ENCODE results near the gene FOXA3. TPM values are rescaled to one million over a fixed set of nuclear protein-coding genes. Genes with fewer than 3 reads are reported as not detected.

Gene FOXA3
- total and polyA plus RNA-seq, 10 of the 15 experiments (the other 5 are each of a cell fraction or from before 2014, with no cell fraction given), result 0.04 to 0.83 (median 0.11) TPM; not detected in 5

- no peak overlapping the region for H3K27ac ChIP-seq (ENCODE audit: control insufficient read depth, insufficient read depth)
- no peaks in the 10 kb centered on the region for H4K20me1 ChIP-seq (ENCODE audit: control insufficient read depth, insufficient read depth)
- peaks cover 0 to 6% of the 10 kb centered on the region in 2 experiments; a peak in 2 of 4 replicates for H3K27me3 ChIP-seq (replicated peaks in 1 of 2; ENCODE audit: control insufficient read depth in 2 of 2, insufficient read depth in 2 of 2, low read length in 1 of 2)
- RAD21 ChIA-PET (ENCODE audit: unreplicated experiment), result interaction anchor here (0.6 to 5.2 kb wide), 14 partner anchors 9 to 165 kb away, joined by 3 to 159 read pairs (median 5); partner anchors contain the start of genes CCDC61, DMWD, FBXO46 and IRF2BP1
- H3K4me3 ChIP-seq, result peak overlapping the region; percentile 69
- ATAC-seq, result no peak
- FAIRE-seq, result no peak
- intact Hi-C loops (cut with micrococcal nuclease; ENCODE audit: unreplicated experiment), result loop anchor here (1.0 kb wide), 2 partner anchors 19 to 23 kb away; partner anchors contain the start of gene IRF2BP1
- H3K9ac ChIP-seq (ENCODE audit: control insufficient read depth, insufficient read depth, low read length), result peak overlapping the region; percentile 20; the same call in 1 of the 2 replicates
- WGBS (ENCODE audit: insufficient coverage, insufficient replicate concordance, low lambda C conversion rate, missing lambda C conversion rate), result 8% methylated on average over 22 of the region's 22 CpGs
- peak overlapping the region; percentile 98 for H3K4me2 ChIP-seq (ENCODE audit: control insufficient read depth, insufficient read depth)
- H3K79me2 ChIP-seq (ENCODE audit: control insufficient read depth, insufficient read depth, low read length), result peaks cover 27% of the 10 kb centered on the region
- in situ Hi-C loops (cut with MboI), result no loop called here
- SMC1A ChIA-PET (ENCODE audit: uncharacterized antibody, unreplicated experiment), result interaction anchor here (0.8 to 10.0 kb wide), 9 partner anchors 13 to 94 kb away, joined by 3 to 98 read pairs (median 5); partner anchors contain the start of genes IRF2BP1, MYPOP and SIX5
- no peaks in the 10 kb centered on the region for H3K9me3 ChIP-seq (replicated peaks; ENCODE audit: control insufficient read depth, insufficient read depth, low read length)
- H3K4me1 ChIP-seq (ENCODE audit: control insufficient read depth, insufficient read depth, low read length), result peaks cover 5% of the 10 kb centered on the region
- peak overlapping the region; percentile 97 for H2AFZ ChIP-seq (ENCODE audit: control insufficient read depth, low read depth, low read length)
- H3K36me3 ChIP-seq (ENCODE audit: control insufficient read depth in 2 of 2, insufficient read depth in 2 of 2, low read length in 1 of 2), result peaks cover 0 to 4% of the 10 kb centered on the region in 2 experiments; a peak in 1 of 4 replicates
- POLR2A ChIA-PET, result interaction anchor here (0.6 to 8.2 kb wide), 18 partner anchors 8 to 235 kb away, joined by 3 to 178 read pairs (median 4); partner anchors contain the start of genes CCDC61, IRF2BP1, MYPOP and SIX5
- CTCF ChIA-PET, result interaction anchor here (0.9 to 9.2 kb wide), 16 partner anchors 11 to 165 kb away, joined by 3 to 194 read pairs (median 4); partner anchors contain the start of genes IRF2BP1, MYPOP and SIX5
- BruUV-seq (replicated peaks), result no TSS peak
- DNase-seq (ENCODE audit: low read depth, low spot score), result no peak
- TF ChIP-seq E4F1 (IDR thresholded peaks at IDR 0.05; ENCODE audit: borderline replicate concordance, partially characterized antibody) (no peak), MTA2 (IDR thresholded peaks at IDR 0.05; ENCODE audit: low read depth) (no peak), WRNIP1 (IDR thresholded peaks at IDR 0.05; ENCODE audit: borderline replicate concordance, low read depth, low read length) (no peak), TCF12 (IDR thresholded peaks at IDR 0.05; ENCODE audit: low read depth, low read length) (no peak), EED (IDR thresholded peaks at IDR 0.05; ENCODE audit: low read depth) (no peak), GABPA (IDR thresholded peaks at IDR 0.05; ENCODE audit: low read depth) (no peak), CBX3 (IDR thresholded peaks at IDR 0.05; ENCODE audit: borderline replicate concordance, low read depth) (no peak), HDAC2 (IDR thresholded peaks at IDR 0.05) (no peak), KLF5 (IDR thresholded peaks at IDR 0.05; ENCODE audit: partially characterized antibody) (peak; percentile 29), TARDBP (IDR thresholded peaks at IDR 0.05; ENCODE audit: borderline replicate concordance) (peak; percentile 82; the same call in 1 of the 2 replicates), YBX1 (IDR thresholded peaks at IDR 0.05) (no peak), EP300 (IDR thresholded peaks at IDR 0.05; ENCODE audit: borderline replicate concordance in 1 of 2, control insufficient read depth in 1 of 2, low read depth in 2 of 2, low read length in 2 of 2) (no peak), RFX5 (IDR thresholded peaks at IDR 0.05; ENCODE audit: low read depth, low read length) (no peak), MEF2B (IDR thresholded peaks at IDR 0.05; ENCODE audit: partially characterized antibody, poor library complexity, severe bottlenecking) (no peak), NFXL1 (IDR thresholded peaks at IDR 0.05; ENCODE audit: borderline replicate concordance) (no peak), MYC (IDR thresholded peaks at IDR 0.05; ENCODE audit: insufficient read depth, insufficient read length, insufficient replicate concordance, low read length, severe bottlenecking) (no peak), RUNX3 (IDR thresholded peaks at IDR 0.05; ENCODE audit: low read length) (no peak), POLR2AphosphoS5 (IDR thresholded peaks at IDR 0.05; ENCODE audit: low read length) (no peak), NR2F1 (conservative IDR thresholded peaks at IDR 0.05) (no peak), NBN (IDR thresholded peaks at IDR 0.05) (peak; percentile 17; the same call in 1 of the 2 replicates), EGR1 (IDR thresholded peaks at IDR 0.05; ENCODE audit: borderline replicate concordance in 1 of 2, low read depth in 2 of 2, low read length in 2 of 2) (no peak), KDM1A (IDR thresholded peaks at IDR 0.05; ENCODE audit: borderline replicate concordance) (no peak), GATAD2B (conservative IDR thresholded peaks at IDR 0.05; ENCODE audit: low read depth) (no peak)
Observed at GRCh38 chr19:45863335-45863839, 739 bp upstream of the FOXA3 start.

All from GM12878 (cell line).